GM21786 (cell line): ENCODE results near the gene PPIL6.
A peak's percentile ranks its signal among the peaks of the same experiment; 100 is the strongest.
"Not testable (repeated sequence)": the region's sequence is repeated elsewhere in the genome, so short reads cannot be mapped to it uniquely, and the experiment has no call there.

Source experiments
- ATAC-seq: cut with Tn5 transposase; IDR thresholded peaks from one replicate; pipeline ENCODE4 v1.9.1; 2021; ENCODE audit not compliant: unreplicated experiment

The PPIL6 gene

GRCh38 chr6:109369728-109370127 lies 70.7 kb downstream of the PPIL6 start:
- ATAC-seq = no peak

- not testable (repeated sequence) for ATAC-seq
Observed at GRCh38 chr6:109364382-109365078, 75.9 kb downstream of the PPIL6 start.

GRCh38 chr6:109363753-109364152 lies 76.7 kb downstream of the PPIL6 start:
- no peak for ATAC-seq

- ATAC-seq = no peak
Observed at GRCh38 chr6:109362102-109362884, 78.1 kb downstream of the PPIL6 start.

GRCh38 chr6:109360791-109361190 lies 79.6 kb downstream of the PPIL6 start:
- ATAC-seq = no peak

- ATAC-seq = no peak
Observed at GRCh38 chr6:109360281-109360680, 80.1 kb downstream of the PPIL6 start.

GRCh38 chr6:109359248-109359647 lies 81.2 kb downstream of the PPIL6 start:
- ATAC-seq = no peak

- peak; percentile 43 for ATAC-seq
Observed at GRCh38 chr6:109358204-109358603, 82.2 kb downstream of the PPIL6 start.

- no peak for ATAC-seq
Observed at GRCh38 chr6:109356237-109356636, 84.2 kb downstream of the PPIL6 start.

- ATAC-seq = no peak
Observed at GRCh38 chr6:109351231-109352130, 88.9 kb downstream of the PPIL6 start.

- ATAC-seq = no peak
Observed at GRCh38 chr6:109349419-109349987, 90.9 kb downstream of the PPIL6 start.

GRCh38 chr6:109348226-109348625 lies 92.2 kb downstream of the PPIL6 start:
- no peak for ATAC-seq

- no peak for ATAC-seq
Observed at GRCh38 chr6:109347779-109348178, 92.6 kb downstream of the PPIL6 start.

GRCh38 chr6:109345986-109346385 lies 94.4 kb downstream of the PPIL6 start:
- no peak for ATAC-seq

GRCh38 chr6:109344226-109344625 lies 96.2 kb downstream of the PPIL6 start:
- no peak for ATAC-seq

- no peak for ATAC-seq
Observed at GRCh38 chr6:109343518-109343917, 96.9 kb downstream of the PPIL6 start.

- no peak for ATAC-seq
Observed at GRCh38 chr6:109342911-109343310, 97.5 kb downstream of the PPIL6 start.

GRCh38 chr6:109342506-109342905 lies 97.9 kb downstream of the PPIL6 start:
- no peak for ATAC-seq

GRCh38 chr6:109340811-109341210 lies 99.6 kb downstream of the PPIL6 start:
- ATAC-seq = no peak
